Effector memory CD4-positive, alpha-beta T cell (primary cell): ENCODE measurements around the gene GYPC.

ENCODE experiments used
- DNase-seq, 3 donors: peaks; one replicate each; pipeline ENCODE4 v3.0.0-alpha.2; 2020
- H3K27ac ChIP-seq: 2 replicates; pipeline ENCODE4 v1.7.0; 2013; ENCODE audit warnings: mild to moderate bottlenecking, low read length, moderate library complexity; ENCODE audit not compliant: insufficient read depth, poor library complexity, severe bottlenecking
- H3K27me3 ChIP-seq: replicated peaks from 2 replicates; pipeline ENCODE4 v1.7.0; 2013; ENCODE audit warnings: mild to moderate bottlenecking, low read length; ENCODE audit not compliant: insufficient read depth, control insufficient read depth, poor library complexity, severe bottlenecking
- H3K36me3 ChIP-seq: 2 replicates; pipeline ENCODE4 v1.7.0; 2013; ENCODE audit warnings: mild to moderate bottlenecking, low read length, moderate library complexity; ENCODE audit not compliant: control insufficient read depth, insufficient read depth
- H3K4me1 ChIP-seq: 2 replicates; pipeline ENCODE4 v1.7.0; 2013; ENCODE audit warnings: low read length, mild to moderate bottlenecking; ENCODE audit not compliant: control insufficient read depth, insufficient read depth, poor library complexity, severe bottlenecking
- H3K4me3 ChIP-seq: 2 replicates; pipeline ENCODE4 v1.7.0; 2013; ENCODE audit warnings: low read length, low read depth, mild to moderate bottlenecking; ENCODE audit not compliant: insufficient read depth, poor library complexity, severe bottlenecking
- H3K9me3 ChIP-seq: 2 replicates; pipeline ENCODE4 v1.7.0; 2013; ENCODE audit warnings: mild to moderate bottlenecking, low read length, moderate library complexity; ENCODE audit not compliant: control insufficient read depth
- total RNA-seq, 3 donors: gene quantifications; one replicate each; lab custom pipeline; 2026; lab: John Stamatoyannopoulos, UW

Gene GYPC, protein sequence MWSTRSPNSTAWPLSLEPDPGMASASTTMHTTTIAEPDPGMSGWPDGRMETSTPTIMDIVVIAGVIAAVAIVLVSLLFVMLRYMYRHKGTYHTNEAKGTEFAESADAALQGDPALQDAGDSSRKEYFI
- total RNA-seq: 57.2 to 109 (median 64.7) reads per million in 3 donors

DNA sequence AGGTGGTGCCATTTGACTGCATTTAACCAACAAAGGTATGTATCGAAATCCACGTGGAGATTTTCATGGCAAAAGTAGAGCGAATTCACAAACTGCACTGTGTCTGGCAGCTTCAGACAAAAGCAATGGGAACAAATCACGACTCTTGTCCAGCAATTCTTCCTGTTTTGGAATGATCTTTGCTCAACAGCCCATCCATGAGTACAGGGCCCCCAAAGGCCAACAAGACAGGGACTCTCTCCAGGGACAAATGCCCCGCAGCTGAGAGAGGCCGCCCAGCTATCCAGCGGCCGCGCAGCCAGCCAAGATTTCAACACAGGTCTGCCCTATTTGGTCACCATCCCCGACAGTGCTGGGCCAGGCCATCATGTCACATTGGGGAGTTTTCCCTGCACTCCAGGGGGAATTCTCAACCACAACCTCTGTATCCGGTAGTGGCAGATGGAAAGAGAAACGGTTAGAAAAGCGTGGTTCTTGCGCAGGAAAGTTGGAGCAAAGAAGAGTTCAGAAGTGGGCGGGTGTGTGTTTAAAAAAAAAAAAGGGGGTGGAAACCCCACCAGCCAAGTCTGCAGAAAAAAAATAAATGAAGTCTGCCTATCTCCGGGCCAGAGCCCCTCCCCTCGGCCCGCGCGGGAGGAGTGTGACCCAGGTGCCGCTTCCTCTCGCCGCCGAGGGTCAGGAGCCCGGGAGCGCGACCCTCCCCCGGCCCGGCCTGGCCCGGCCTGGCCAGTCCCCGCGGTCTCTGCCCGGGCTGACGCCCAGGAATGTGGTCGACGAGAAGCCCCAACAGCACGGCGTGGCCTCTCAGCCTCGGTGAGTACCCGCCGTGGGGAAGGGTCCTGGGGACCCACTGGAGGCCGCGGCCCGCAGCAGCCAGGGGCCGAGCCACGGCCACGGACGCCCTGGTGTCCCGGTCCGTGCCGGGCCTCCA, at the start of gene GYPC:
Gene GYPC (plus strand): TSS at position 659 of the 931 bp plus-strand sequence. CDS start 106 bp downstream, at position 765.
- Histone ChIP-seq H3K27me3 (no peaks in the 10 kb centered on the region), H3K36me3 (no peaks in the 10 kb centered on the region), H3K27ac (peak within 1 kb of the TSS; percentile 77), H3K9me3 (no peaks in the 10 kb centered on the region), H3K4me3 (peak within 1 kb of the TSS; percentile 83), H3K4me1 (peaks cover 27% of the 10 kb centered on the region)
- DNase-seq: peak; percentile 24 to 35 (median 32)

DNA sequence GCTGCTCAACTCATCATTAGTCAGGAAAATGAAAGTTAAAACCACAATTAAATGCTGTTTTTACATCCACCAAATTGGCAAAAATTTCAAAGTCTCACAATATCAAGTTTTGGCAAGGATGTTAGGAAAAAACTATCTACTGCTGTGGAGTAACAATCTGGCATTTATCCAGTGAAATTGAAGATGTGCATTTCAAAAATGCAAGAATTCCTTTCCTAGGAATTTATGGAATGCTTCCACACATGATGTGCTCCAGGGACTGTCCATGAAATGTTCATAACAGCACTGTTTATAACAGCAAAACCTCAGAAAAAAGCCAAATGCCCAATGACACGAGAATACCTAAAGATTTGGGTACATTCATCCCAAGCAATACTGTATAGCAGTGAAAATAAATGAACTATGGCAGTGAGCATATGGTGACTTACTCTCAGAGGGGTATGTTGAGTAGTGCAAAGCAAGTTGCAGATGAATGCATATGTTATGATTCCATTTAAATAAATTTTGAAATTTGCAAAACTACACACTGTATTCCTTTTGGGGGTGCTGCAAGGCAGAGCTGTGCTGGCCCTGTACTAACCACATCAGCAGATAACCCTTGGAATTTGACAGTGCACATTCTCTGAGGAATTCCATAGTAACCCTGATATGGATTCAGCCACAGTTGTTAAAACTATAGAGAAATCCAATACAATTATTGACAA, 41.3 kb upstream of the GYPC start:
- H3K4me3 ChIP-seq: no peak overlapping the region
- no peak for DNase-seq
- H3K9me3 ChIP-seq: no peaks in the 10 kb centered on the region
- H3K27ac ChIP-seq: no peak overlapping the region
- H3K27me3 ChIP-seq: no peaks in the 10 kb centered on the region
- no peaks in the 10 kb centered on the region for H3K36me3 ChIP-seq
- no peaks in the 10 kb centered on the region for H3K4me1 ChIP-seq

DNA sequence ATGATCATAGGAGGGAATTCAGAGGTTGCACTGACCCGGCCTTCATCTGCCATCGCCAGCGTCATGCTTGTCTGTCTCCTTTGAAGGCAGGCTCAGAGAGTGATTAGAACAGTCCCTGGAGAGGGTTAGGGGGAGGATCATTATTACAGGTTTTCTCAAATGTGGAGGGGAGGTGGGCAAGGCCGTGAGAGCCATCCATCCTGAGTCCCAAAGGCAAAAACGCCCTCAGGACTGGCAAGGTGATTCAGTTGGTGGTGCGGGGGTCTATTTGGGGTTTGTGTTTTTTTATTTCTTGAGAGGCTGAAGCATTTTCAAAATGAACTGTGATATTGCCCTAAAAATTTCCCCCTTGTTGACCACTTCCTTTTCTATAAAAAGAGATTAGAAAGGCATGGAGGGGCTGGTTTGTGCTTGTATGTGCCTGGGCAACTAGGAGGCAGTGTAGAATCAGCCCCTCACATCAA, 39.3 kb upstream of the GYPC start:
- no peaks in the 10 kb centered on the region for H3K36me3 ChIP-seq
- H3K4me3 ChIP-seq: no peak overlapping the region
- no peaks in the 10 kb centered on the region for H3K9me3 ChIP-seq
- no peak overlapping the region for H3K27ac ChIP-seq
- DNase-seq: no peak
- H3K27me3 ChIP-seq: no peaks in the 10 kb centered on the region
- no peaks in the 10 kb centered on the region for H3K4me1 ChIP-seq

DNA sequence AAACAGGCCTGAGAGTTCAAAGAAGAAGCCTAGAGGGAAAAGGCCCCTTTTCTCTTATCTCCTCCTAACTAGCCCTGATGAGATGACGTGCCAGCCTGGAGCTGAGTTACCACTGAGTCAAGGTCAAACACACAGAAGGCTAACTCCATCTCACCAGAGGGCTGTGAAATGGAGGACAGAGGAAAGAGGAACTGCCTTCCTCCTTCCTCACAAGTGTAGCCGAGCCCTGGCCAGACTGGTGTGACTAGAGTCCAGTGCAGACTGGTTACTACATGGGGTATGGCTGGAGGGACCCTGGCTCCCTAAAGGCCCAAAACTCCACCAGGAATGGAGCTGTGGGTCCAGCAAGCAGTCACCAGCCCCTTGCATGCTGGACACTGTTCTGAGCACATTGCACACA, 35.7 kb upstream of the GYPC start:
- Histone ChIP-seq H3K9me3 (no peaks in the 10 kb centered on the region), H3K27me3 (no peaks in the 10 kb centered on the region), H3K4me3 (no peak overlapping the region), H3K4me1 (no peaks in the 10 kb centered on the region), H3K27ac (no peak overlapping the region), H3K36me3 (no peaks in the 10 kb centered on the region)
- no peak for DNase-seq

DNA sequence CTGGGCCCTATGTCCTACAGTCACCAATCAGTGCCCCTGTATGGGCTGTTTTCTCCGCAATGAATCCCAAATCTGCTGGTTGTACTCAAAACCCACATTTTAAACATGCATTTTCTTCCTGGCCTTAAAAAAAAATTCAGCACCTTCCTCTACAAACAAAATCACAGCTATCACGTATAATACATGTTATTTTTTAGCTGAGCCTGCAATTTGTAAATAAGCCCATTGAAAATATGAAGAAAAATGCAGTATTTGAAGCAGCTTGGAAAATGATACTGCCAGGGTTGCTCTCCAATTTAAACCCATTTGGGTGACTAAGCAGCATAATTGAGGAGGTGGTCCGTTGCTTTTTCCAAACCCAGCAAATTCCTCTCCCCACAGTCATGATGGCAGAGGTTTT, 33.0 kb upstream of the GYPC start:
- Histone ChIP-seq H3K4me3 (no peak overlapping the region), H3K4me1 (no peaks in the 10 kb centered on the region), H3K27ac (no peak overlapping the region), H3K27me3 (no peaks in the 10 kb centered on the region), H3K36me3 (no peaks in the 10 kb centered on the region), H3K9me3 (no peaks in the 10 kb centered on the region)
- DNase-seq: no peak

DNA sequence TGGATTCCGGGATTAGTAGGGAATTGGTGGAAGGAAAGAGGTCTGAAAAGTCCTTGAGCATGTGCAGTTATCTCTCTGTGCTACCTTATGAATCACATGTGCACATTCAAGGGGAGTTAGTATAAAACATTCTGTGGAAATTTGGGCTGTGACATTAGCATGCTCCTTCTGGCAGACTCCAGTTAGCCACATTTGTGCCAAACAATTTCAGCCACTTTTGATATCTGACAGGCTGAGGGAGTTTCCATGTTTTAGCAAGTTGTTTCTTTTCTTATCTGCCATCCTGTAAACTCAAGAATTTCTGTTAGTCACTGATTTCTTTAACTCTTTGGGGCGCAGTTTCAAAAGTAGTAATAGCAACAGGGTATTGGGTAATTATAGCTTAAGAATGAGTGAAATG, 28.3 kb upstream of the GYPC start:
- DNase-seq: no peak
- Histone ChIP-seq H3K27me3 (no peaks in the 10 kb centered on the region), H3K4me1 (no peaks in the 10 kb centered on the region), H3K9me3 (no peaks in the 10 kb centered on the region), H3K4me3 (no peak overlapping the region), H3K36me3 (no peaks in the 10 kb centered on the region), H3K27ac (no peak overlapping the region)

DNA sequence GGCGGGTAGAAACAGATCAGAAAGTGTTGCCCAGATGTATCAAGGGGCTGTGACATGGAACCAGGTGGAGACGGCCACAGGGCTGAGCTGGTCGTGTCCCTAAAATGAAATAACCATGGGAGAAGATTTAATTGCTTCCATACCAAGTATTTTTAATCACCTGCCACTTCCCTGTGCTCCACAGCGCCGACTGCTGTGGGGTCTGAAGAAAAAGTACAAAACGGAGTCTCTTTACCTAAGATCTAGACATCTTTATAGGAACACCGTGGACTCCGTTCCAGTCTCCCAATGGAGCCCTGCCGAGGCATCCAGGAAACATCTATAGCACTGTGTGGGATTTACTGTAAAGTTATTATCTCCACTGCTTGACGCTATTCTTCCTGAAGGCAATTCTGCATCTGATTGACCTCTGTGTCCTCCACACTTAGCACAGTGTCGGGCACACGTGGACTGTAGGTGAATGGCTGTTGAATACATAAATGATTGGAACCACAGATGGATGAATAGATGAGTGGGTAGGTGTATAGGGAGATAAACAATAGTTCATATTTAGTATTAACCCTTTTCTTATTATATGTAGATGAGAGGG, 21.6 kb upstream of the GYPC start:
- no peak for DNase-seq
- no peak overlapping the region for H3K4me3 ChIP-seq
- H3K4me1 ChIP-seq: no peaks in the 10 kb centered on the region
- no peaks in the 10 kb centered on the region for H3K9me3 ChIP-seq
- no peaks in the 10 kb centered on the region for H3K27me3 ChIP-seq
- no peak overlapping the region for H3K27ac ChIP-seq
- no peaks in the 10 kb centered on the region for H3K36me3 ChIP-seq

DNA sequence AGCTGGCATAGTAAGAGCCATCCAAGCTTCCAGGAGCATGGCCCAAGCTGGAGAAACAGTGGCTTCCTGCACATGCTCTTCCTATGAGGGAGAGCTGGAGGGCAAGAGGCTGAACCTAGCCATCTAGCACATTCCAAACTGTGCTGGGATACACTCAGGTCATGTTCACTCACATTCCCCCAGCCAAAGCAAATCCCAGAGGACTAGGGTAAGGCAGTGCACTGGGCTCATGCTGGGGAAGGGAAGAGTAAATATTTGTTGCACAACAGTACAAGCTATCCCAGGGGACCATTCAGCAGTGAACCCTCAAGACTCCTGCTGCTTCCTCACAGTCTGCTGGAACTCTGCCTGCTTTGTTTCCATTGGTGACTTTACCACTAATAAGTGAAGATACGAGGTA, 20.7 kb upstream of the GYPC start:
- no peaks in the 10 kb centered on the region for H3K36me3 ChIP-seq
- DNase-seq: no peak
- no peaks in the 10 kb centered on the region for H3K27me3 ChIP-seq
- H3K4me1 ChIP-seq: no peaks in the 10 kb centered on the region
- H3K27ac ChIP-seq: no peak overlapping the region
- H3K9me3 ChIP-seq: no peaks in the 10 kb centered on the region
- H3K4me3 ChIP-seq: no peak overlapping the region

DNA sequence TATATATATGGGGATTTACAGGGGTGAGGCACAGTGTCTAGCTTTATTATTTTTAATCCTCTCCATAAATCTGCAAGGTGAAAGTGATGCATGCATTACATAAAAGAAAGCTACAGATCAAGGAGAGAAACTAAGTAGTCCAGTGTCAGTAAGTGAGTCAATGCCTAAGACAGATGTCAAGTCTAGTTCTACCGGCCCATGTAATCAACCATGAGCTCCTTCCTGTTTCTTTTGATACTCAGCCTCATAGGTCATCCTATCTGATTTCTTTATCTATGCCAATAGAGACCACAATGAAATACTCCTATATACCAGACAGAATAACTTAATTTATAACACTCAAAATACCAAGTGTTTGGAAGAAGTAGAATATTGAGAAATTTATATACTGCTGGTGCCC, 20.2 kb upstream of the GYPC start:
- Histone ChIP-seq H3K36me3 (no peaks in the 10 kb centered on the region), H3K4me1 (no peaks in the 10 kb centered on the region), H3K27me3 (no peaks in the 10 kb centered on the region), H3K4me3 (no peak overlapping the region), H3K9me3 (no peaks in the 10 kb centered on the region), H3K27ac (no peak overlapping the region)
- no peak for DNase-seq
